HUES6 (cell line): Measurements from ENCODE around the gene TNFRSF4.

Experiments used
- H3K27ac ChIP-seq: 2 replicates; pipeline ENCODE4 v1.7.0; 2013; ENCODE audit warnings: low read depth, mild to moderate bottlenecking, low read length, inconsistent platforms
- H3K27me3 ChIP-seq: 2 replicates; pipeline ENCODE4 v1.6.1; 2013; ENCODE audit warnings: low read length; ENCODE audit not compliant: control insufficient read depth, insufficient read depth
- H3K36me3 ChIP-seq: 2 replicates; pipeline ENCODE4 v1.6.1; 2013; ENCODE audit warnings: low read length; ENCODE audit not compliant: control insufficient read depth, insufficient read depth
- H3K4me1 ChIP-seq: 2 replicates; pipeline ENCODE4 v1.6.1; 2013; ENCODE audit warnings: low read length; ENCODE audit not compliant: control insufficient read depth, insufficient read depth
- H3K4me3 ChIP-seq: 2 replicates; pipeline ENCODE4 v1.5.1; 2013; ENCODE audit warnings: low read depth, low read length
- H3K9ac ChIP-seq: one replicate; pipeline ENCODE4 v1.6.1; 2013; ENCODE audit warnings: mild to moderate bottlenecking, low read length
- H3K9me3 ChIP-seq: 2 replicates; pipeline ENCODE4 v1.6.1; 2013; ENCODE audit warnings: low read depth, low read length; ENCODE audit not compliant: control insufficient read depth, insufficient read depth

Gene TNFRSF4

DNA sequence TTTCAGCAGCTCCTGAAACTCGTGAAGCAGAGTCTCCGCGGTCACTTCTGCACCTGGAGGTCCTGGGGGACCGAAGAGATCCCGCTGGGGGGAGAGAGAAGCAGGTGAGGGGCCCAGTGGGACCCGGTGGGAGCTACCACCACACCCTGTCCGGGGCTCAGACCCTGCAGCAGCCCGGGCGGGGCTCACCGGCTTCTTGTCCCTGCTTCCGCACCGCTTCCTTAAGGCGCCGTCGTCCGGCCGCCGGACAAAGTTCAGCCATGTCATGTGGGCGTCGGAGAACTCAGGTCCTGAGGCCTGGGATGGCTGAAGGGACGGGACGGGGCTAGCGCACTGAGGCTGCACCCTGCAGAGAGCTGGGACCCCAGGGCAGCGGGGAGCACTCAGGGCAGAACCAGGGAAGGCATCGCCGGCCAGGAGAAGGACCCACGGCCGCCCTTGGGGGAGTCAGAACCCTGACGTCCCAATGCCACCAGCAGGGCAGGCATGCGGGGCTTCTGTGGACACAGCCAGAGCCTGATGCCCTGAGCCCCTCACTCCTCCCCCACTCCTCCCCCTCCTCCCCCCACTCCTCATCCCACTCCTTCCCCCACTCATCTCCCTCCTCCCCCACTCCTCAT lies 30.3 kb upstream of the TNFRSF4 start:
- H3K27me3 ChIP-seq: peaks cover 21% of the 10 kb centered on the region
- peaks cover 7% of the 10 kb centered on the region; the same call in 1 of the 2 replicates for H3K4me1 ChIP-seq
- H3K9me3 ChIP-seq: no peaks in the 10 kb centered on the region
- H3K4me3 ChIP-seq: no peak overlapping the region
- no peak overlapping the region for H3K27ac ChIP-seq
- H3K36me3 ChIP-seq: no peaks in the 10 kb centered on the region
- H3K9ac ChIP-seq: no peak overlapping the region

DNA sequence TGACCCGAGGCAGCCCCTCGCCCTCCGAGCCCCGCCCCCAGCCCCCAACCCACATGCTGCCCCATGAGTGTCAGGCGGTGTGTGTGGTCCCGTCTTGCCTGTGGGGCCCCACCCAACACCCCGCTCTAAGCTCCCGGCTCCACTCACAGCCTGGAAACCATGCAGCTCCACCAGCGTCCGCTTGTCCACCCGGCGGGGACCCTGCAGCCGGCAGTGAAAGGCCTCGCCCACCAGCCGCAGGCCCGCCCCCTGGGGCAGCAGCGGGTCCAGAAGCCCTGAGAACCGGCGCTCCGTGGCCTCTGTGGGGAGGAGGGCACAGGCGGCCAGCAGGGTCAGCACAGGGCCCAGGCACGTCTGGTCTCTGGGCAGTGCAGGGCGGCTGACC lies 29.8 kb upstream of the TNFRSF4 start:
- Histone ChIP-seq H3K9ac (no peak overlapping the region), H3K4me1 (peaks cover 7% of the 10 kb centered on the region; the same call in 1 of the 2 replicates), H3K9me3 (no peaks in the 10 kb centered on the region), H3K27me3 (peaks cover 21% of the 10 kb centered on the region), H3K4me3 (no peak overlapping the region), H3K36me3 (no peaks in the 10 kb centered on the region), H3K27ac (no peak overlapping the region)

GRCh38 chr1:1243266-1243660 lies 29.3 kb upstream of the TNFRSF4 start:
- Histone ChIP-seq H3K27ac (no peak overlapping the region), H3K9me3 (no peaks in the 10 kb centered on the region), H3K9ac (no peak overlapping the region), H3K4me1 (peaks cover 9% of the 10 kb centered on the region; the same call in 1 of the 2 replicates), H3K4me3 (no peak overlapping the region), H3K27me3 (peaks cover 21% of the 10 kb centered on the region), H3K36me3 (no peaks in the 10 kb centered on the region)

DNA sequence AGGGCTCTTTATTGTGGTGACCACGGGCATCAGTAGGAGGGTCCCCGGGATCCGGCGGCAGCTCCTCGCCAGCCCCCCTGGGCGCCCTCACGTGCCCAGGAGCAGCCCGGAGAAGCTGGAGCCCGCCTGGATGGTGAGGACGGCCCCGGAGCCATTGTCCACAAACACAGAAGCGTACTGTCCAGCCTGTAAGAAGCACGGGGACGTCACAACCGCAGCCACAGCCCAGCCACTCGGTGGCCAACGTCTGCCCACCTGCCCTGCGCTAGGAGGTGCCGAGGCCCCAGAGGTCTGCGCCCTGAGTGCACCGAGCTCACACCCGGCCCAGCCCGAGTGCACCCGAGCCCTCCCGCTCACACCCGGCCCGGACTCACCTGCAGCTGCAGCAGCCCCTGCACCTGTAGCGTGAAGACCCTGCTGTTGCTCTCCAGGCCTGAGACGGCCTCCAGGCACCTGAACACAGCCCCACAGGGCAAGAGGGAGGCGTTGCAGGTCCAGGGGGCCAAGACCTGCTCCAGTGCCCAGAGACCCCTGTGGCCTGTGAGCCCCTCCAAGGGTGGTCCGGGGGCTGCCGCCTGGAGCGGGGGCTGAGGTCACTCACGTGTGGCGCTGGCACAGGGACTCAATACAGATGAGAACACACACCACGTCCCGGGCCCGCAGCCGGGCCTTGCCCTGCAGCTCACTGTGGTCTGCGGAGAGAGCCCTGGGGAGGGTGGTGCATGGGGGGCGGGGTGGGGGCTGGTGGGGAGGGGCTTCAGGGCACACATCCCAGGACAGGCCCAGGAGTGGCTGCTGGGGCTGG lies 28.7 kb upstream of the TNFRSF4 start:
- H3K4me3 ChIP-seq: no peak overlapping the region
- H3K9ac ChIP-seq: no peak overlapping the region
- peaks cover 19% of the 10 kb centered on the region for H3K27me3 ChIP-seq
- no peaks in the 10 kb centered on the region for H3K36me3 ChIP-seq
- H3K4me1 ChIP-seq: peaks cover 12% of the 10 kb centered on the region; the same call in 1 of the 2 replicates
- no peaks in the 10 kb centered on the region for H3K9me3 ChIP-seq
- H3K27ac ChIP-seq: no peak overlapping the region

GRCh38 chr1:1241588-1242219 lies 27.8 kb upstream of the TNFRSF4 start:
- no peak overlapping the region for H3K9ac ChIP-seq
- no peak overlapping the region for H3K27ac ChIP-seq
- H3K27me3 ChIP-seq: peaks cover 10% of the 10 kb centered on the region
- H3K36me3 ChIP-seq: no peaks in the 10 kb centered on the region
- no peak overlapping the region for H3K4me3 ChIP-seq
- H3K4me1 ChIP-seq: peaks cover 21% of the 10 kb centered on the region; the same call in 1 of the 2 replicates
- no peaks in the 10 kb centered on the region for H3K9me3 ChIP-seq

GRCh38 chr1:1240822-1241587 lies 27.1 kb upstream of the TNFRSF4 start:
- no peak overlapping the region for H3K4me3 ChIP-seq
- peaks cover 18% of the 10 kb centered on the region; the same call in 1 of the 2 replicates for H3K4me1 ChIP-seq
- no peaks in the 10 kb centered on the region for H3K9me3 ChIP-seq
- no peaks in the 10 kb centered on the region for H3K36me3 ChIP-seq
- peaks cover 3% of the 10 kb centered on the region; the same call in 1 of the 2 replicates for H3K27me3 ChIP-seq
- no peak overlapping the region for H3K9ac ChIP-seq
- H3K27ac ChIP-seq: no peak overlapping the region

DNA sequence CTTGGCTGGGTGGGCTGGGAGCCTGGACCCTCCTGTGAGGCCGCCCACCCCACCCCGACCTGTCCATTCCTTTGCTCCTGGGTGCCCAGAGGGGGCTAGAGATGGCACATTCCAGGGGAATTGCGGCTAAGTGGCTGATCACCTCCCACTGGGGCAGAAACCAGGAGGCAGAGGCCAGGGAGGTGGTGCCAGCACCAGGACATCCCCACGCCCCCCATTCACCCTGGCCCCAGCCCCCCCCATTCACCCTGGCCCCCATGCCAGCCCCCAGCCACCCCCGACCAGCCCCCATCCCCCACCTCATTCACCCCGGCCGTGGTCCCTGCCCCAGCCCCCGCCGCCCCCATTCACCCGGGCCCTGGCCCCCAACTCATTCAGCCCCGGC lies 26.4 kb upstream of the TNFRSF4 start:
- Histone ChIP-seq H3K4me3 (no peak overlapping the region), H3K36me3 (no peaks in the 10 kb centered on the region), H3K9me3 (no peaks in the 10 kb centered on the region), H3K4me1 (peaks cover 14% of the 10 kb centered on the region; the same call in 1 of the 2 replicates), H3K9ac (no peak overlapping the region), H3K27me3 (no peaks in the 10 kb centered on the region), H3K27ac (no peak overlapping the region)

DNA sequence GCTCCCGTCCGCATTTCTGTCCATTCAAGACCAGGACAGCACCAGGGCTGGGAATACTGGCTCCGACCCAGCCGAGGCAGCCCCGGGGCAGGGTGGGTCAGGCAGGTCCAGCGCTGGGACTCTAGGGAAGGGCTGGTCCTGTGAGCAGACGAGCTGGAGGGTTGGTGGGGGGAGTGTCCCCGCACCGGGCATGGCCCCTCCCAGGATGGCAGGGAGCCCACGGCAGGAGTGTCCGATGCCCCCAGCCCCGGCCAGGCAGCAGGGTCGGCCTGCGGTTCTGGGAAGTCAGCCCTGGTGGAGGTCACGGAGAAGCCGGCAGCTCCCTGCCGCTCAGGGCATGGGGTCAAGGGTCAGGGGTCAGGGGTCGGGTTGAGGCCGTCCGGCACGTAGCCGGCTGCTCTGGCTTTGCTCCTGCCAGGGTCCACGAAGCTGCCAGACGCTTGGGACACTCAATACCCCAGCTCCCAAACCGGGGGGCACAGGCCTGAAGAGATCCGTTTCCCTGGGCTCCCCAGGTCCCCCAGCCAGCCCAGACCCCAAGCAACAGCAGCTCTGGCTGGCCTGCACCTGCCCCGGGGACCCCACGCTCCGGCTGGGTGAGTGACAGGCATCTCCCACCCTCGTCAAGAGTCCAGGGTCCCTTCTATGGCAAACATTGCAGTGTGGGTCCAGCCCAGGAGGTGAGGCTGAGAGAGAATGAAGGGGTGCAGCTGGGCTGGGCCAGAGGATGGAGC lies 25.8 kb upstream of the TNFRSF4 start:
- H3K9ac ChIP-seq: no peak overlapping the region
- no peaks in the 10 kb centered on the region for H3K36me3 ChIP-seq
- H3K4me1 ChIP-seq: peaks cover 14% of the 10 kb centered on the region; the same call in 1 of the 2 replicates
- no peak overlapping the region for H3K27ac ChIP-seq
- H3K9me3 ChIP-seq: no peaks in the 10 kb centered on the region
- no peaks in the 10 kb centered on the region for H3K27me3 ChIP-seq
- H3K4me3 ChIP-seq: no peak overlapping the region

GRCh38 chr1:1239227-1239613 lies 25.3 kb upstream of the TNFRSF4 start:
- Histone ChIP-seq H3K27ac (no peak overlapping the region), H3K9ac (no peak overlapping the region)

GRCh38 chr1:1238702-1239178 lies 24.8 kb upstream of the TNFRSF4 start:
- Histone ChIP-seq H3K9ac (no peak overlapping the region), H3K4me1 (peaks cover 14% of the 10 kb centered on the region; the same call in 1 of the 2 replicates), H3K9me3 (no peaks in the 10 kb centered on the region), H3K4me3 (no peak overlapping the region), H3K36me3 (no peaks in the 10 kb centered on the region; the same call in 1 of the 2 replicates), H3K27me3 (no peaks in the 10 kb centered on the region), H3K27ac (no peak overlapping the region)

More at GRCh38 chr1:1239227-1239613, 25.3 kb upstream of the TNFRSF4 start:
- Histone ChIP-seq H3K4me1 (peaks cover 14% of the 10 kb centered on the region; the same call in 1 of the 2 replicates), H3K36me3 (no peaks in the 10 kb centered on the region; the same call in 1 of the 2 replicates), H3K9me3 (no peaks in the 10 kb centered on the region), H3K4me3 (no peak overlapping the region), H3K27me3 (no peaks in the 10 kb centered on the region)
